ENCODE data around the gene GFI1B. TPM values are rescaled to one million over a fixed set of nuclear protein-coding genes. Genes with fewer than 3 reads are reported as not detected.
A peak's percentile ranks its signal among the peaks of the same experiment; 100 is the strongest.

The GFI1B gene
- total RNA-seq, 2 donors from 2014 or later, result 0.44 TPM; not detected in 1

DNA sequence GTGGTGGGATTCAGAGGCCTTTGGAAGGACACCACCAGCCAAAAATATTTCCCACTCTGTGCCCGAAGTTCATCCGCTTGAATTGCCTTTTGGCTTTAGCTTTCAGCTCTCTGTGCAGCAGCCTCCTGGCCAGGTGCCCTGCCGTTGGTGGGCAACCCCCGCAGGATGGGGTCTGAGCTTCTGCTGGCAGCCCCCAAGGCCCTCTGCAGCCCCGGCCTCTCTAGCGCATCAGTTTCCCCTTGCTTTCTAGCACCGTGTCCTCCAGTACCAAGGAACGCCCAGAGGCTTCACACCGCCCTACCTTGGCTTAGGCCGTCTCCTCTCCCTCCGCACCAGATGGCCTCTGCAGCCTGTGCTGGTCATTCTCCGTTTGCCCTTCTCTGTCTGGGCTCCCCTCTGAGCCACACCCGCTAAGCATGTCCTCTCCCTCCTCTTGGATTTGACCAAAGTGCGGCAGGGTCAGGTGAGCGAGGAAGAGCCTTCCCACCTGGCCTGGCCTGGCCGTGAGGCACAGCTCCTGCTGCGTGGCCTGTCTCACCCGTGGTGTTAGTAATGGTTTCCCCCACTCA, 29.9 kb upstream of the GFI1B start:
- Mint-ChIP-seq H3K4me3 (no peak overlapping the region), H3K27me3 (ENCODE audit: insufficient read depth) (no peaks in the 10 kb centered on the region), H3K4me1 (peaks cover 25% of the 10 kb centered on the region), H3K9me3 (no peaks in the 10 kb centered on the region), H3K27ac (peak overlapping the region; percentile 18), H3K36me3 (ENCODE audit: low read depth) (no peaks in the 10 kb centered on the region)
- Histone ChIP-seq H3K27ac (ENCODE audit: low read depth, low read length) (no peak overlapping the region), H3K4me1 (ENCODE audit: control insufficient read depth, insufficient read depth, low read length) (no peaks in the 10 kb centered on the region), H3K9ac (ENCODE audit: extremely low read depth, low read length, poor library complexity, severe bottlenecking) (no peak overlapping the region), H3K4me3 (ENCODE audit: low read length) (no peak overlapping the region), H3K36me3 (ENCODE audit: control insufficient read depth, insufficient read depth, low read length) (no peaks in the 10 kb centered on the region), H3K9me3 (ENCODE audit: control insufficient read depth, low read length) (no peaks in the 10 kb centered on the region), H3K27me3 (ENCODE audit: control insufficient read depth, insufficient read depth, low read length, poor library complexity, severe bottlenecking) (no peaks in the 10 kb centered on the region)
- DNase-seq, result peak; percentile 61
- TF ChIP-seq, protein P1, sequence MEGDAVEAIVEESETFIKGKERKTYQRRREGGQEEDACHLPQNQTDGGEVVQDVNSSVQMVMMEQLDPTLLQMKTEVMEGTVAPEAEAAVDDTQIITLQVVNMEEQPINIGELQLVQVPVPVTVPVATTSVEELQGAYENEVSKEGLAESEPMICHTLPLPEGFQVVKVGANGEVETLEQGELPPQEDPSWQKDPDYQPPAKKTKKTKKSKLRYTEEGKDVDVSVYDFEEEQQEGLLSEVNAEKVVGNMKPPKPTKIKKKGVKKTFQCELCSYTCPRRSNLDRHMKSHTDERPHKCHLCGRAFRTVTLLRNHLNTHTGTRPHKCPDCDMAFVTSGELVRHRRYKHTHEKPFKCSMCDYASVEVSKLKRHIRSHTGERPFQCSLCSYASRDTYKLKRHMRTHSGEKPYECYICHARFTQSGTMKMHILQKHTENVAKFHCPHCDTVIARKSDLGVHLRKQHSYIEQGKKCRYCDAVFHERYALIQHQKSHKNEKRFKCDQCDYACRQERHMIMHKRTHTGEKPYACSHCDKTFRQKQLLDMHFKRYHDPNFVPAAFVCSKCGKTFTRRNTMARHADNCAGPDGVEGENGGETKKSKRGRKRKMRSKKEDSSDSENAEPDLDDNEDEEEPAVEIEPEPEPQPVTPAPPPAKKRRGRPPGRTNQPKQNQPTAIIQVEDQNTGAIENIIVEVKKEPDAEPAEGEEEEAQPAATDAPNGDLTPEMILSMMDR (conservative IDR thresholded peaks at IDR 0.05), result no peak
- WGBS, 2 experiments (ENCODE audit: insufficient coverage in 1 of 2, insufficient read length in 1 of 2), result 90 to 92% methylated on average over 10 to 18 of the region's 18 CpGs

- H3K27ac Mint-ChIP-seq, result no peak overlapping the region
- no peaks in the 10 kb centered on the region for H3K27me3 ChIP-seq (ENCODE audit: control insufficient read depth, insufficient read depth, low read length, poor library complexity, severe bottlenecking)
- peaks cover 21% of the 10 kb centered on the region for H3K4me1 Mint-ChIP-seq
- TF ChIP-seq, protein P1 (conservative IDR thresholded peaks at IDR 0.05), result no peak
- no peaks in the 10 kb centered on the region for H3K4me1 ChIP-seq (ENCODE audit: control insufficient read depth, insufficient read depth, low read length)
- H3K9me3 ChIP-seq (ENCODE audit: control insufficient read depth, low read length), result no peaks in the 10 kb centered on the region
- H3K9ac ChIP-seq (ENCODE audit: extremely low read depth, low read length, poor library complexity, severe bottlenecking), result no peak overlapping the region
- no peak overlapping the region for H3K4me3 Mint-ChIP-seq
- WGBS, 2 experiments (ENCODE audit: insufficient coverage in 1 of 2, insufficient read length in 1 of 2), result 94 to 96% methylated on average over 2 to 4 of the region's 4 CpGs
- H3K4me3 ChIP-seq (ENCODE audit: low read length), result no peak overlapping the region
- DNase-seq, result no peak
- no peaks in the 10 kb centered on the region for H3K27me3 Mint-ChIP-seq (ENCODE audit: insufficient read depth)
- no peaks in the 10 kb centered on the region for H3K36me3 ChIP-seq (ENCODE audit: control insufficient read depth, insufficient read depth, low read length)
- no peak overlapping the region for H3K27ac ChIP-seq (ENCODE audit: low read depth, low read length)
- no peaks in the 10 kb centered on the region for H3K9me3 Mint-ChIP-seq
- H3K36me3 Mint-ChIP-seq (ENCODE audit: low read depth), result no peaks in the 10 kb centered on the region
These were observed 28.8 kb upstream of the GFI1B start for GRCh38 chr9:132949709-132950108.

GRCh38 chr9:132955123-132955522, 23.4 kb upstream of the GFI1B start:
- TF ChIP-seq, protein P1 (conservative IDR thresholded peaks at IDR 0.05), result no peak
- Histone ChIP-seq H3K9ac (ENCODE audit: extremely low read depth, low read length, poor library complexity, severe bottlenecking) (no peak overlapping the region), H3K9me3 (ENCODE audit: control insufficient read depth, low read length) (peaks cover 6% of the 10 kb centered on the region), H3K36me3 (ENCODE audit: control insufficient read depth, insufficient read depth, low read length) (no peaks in the 10 kb centered on the region), H3K4me3 (ENCODE audit: low read length) (no peak overlapping the region), H3K27ac (ENCODE audit: low read depth, low read length) (no peak overlapping the region), H3K27me3 (ENCODE audit: control insufficient read depth, insufficient read depth, low read length, poor library complexity, severe bottlenecking) (no peaks in the 10 kb centered on the region), H3K4me1 (ENCODE audit: control insufficient read depth, insufficient read depth, low read length) (no peaks in the 10 kb centered on the region)
- H3K27ac Mint-ChIP-seq, result no peak overlapping the region
- 89% methylated on average over 1 to 2 of the region's 2 CpGs for whole genome bisulfite sequencing, 2 experiments (ENCODE audit: insufficient coverage in 1 of 2, insufficient read length in 1 of 2)
- no peaks in the 10 kb centered on the region for H3K4me1 Mint-ChIP-seq
- peaks cover 7% of the 10 kb centered on the region for H3K9me3 Mint-ChIP-seq
- DNase-seq, result no peak
- H3K4me3 Mint-ChIP-seq, result no peak overlapping the region
- no peaks in the 10 kb centered on the region for H3K36me3 Mint-ChIP-seq (ENCODE audit: low read depth)
- H3K27me3 Mint-ChIP-seq (ENCODE audit: insufficient read depth), result no peaks in the 10 kb centered on the region
